GM19193 (cell line): Measurements from ENCODE around the gene TAF8.

Source experiments
- POLR2A ChIP-seq: IDR thresholded peaks from 4 replicates; pipeline ENCODE4 v1.6.1; 2011; ENCODE audit not compliant: insufficient read depth, insufficient read length; ENCODE audit errors: extremely low read depth

TAF8 gene, protein sequence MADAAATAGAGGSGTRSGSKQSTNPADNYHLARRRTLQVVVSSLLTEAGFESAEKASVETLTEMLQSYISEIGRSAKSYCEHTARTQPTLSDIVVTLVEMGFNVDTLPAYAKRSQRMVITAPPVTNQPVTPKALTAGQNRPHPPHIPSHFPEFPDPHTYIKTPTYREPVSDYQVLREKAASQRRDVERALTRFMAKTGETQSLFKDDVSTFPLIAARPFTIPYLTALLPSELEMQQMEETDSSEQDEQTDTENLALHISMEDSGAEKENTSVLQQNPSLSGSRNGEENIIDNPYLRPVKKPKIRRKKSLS

DNA sequence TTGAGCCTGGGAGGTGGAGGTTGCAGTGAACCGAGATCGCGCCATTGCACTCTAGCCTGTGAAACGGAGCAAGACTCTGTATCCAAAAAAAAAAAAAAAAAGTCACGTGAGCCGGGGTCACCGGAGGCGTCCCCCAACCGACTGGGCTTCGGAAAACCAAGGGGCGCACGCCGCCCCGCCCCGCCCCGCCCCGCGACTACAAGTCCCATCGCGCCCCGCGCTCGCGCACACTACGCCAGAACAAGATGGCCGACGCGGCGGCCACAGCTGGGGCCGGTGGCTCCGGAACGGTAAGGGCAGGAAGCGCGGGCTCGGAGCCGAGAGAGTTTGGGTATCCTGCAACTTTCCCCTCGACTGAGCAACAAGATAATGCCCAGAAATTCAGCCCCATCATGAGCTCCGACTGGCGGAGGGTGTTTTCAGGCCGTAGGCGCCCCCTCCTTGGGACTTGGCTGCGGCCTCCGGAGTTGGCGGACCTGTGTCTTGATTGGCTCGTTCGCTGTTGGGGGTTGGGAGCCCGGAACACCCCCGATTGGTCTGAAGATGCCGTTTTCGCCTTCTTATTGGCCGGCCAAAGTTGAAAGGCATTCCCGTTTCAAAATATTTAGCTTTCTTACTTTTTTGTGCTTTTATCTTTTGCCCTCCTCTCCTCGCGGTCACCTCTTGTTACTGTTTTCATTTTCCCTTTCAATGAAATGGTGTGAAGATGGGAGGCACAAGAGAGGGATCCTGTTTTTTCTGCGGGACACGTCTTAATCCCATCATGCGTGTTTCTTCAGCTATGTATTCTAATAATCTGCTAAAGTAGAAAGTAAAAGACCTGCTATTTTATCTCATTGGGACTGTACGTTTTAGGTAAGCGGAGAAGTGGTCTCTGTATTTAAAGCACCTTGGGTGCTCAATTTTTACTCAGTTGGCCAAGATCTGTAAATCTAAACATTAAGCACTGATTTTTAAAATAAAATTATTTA lies at the start of gene TAF8:
Gene TAF8 (plus strand): TSS at position 228 of the 971 bp plus-strand sequence. CDS start 18 bp downstream, at position 246.
- peak; percentile 99 for TF ChIP-seq POLR2A

DNA sequence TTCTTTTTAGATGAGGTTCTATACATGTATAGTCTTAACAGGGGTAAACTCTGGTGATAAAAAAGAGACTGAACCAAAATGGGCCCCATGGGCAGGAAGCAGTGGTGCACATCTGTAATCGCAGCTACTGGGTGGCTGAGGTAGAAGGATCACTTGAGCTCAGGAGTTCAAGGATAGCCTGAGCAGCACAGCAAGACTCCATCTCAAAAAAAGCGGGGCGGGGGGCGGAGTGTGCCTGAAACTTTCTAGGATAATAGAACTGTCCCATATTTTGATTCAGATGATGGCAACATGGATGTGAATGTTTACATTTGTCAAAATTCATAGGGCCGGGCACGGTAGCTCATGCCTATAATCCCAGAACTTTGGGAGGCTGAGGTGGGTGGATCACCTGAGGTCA lies 48.8 kb upstream of the TAF8 start:
- TF ChIP-seq POLR2A: no peak

DNA sequence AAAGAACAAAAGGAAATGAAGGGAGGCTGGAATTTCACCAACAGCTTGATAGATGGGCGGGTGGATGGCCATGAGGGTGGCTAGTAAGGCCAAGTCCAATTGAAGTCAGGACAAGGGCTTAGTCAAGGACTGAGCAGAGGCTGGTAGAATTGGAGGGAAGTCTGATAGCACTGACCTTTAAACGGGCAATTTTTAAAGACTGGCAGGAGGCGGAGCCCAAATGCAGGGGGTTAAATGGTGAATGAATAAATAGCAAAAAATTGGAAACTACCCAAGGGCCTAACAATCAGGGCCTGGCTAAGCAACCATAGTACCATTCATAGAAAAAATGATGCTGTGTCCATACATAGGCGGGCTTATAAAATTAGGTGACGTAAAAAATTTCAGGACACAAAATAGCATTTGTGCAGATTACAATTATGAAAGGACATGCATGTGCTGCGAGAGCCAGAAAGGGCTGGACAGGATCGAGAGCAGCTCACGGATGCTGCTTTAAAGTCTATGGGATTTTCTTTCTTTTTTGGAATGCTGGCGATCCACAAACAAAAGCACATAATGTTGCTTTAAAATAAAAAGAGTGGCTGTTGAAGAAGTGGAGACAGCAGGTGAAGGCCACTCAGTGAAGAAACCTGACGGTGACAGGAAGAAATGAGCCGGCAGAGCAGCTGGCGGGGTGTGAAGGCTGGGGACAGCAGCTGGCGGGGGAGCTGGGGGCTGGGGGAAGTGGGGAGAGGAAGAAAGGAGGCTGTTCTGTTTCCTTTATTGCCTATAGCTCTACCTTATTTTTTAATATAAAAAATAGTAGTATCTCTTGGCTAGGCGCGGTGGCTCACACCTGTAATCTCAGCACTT lies 42.8 kb upstream of the TAF8 start:
- no peak for TF ChIP-seq POLR2A

DNA sequence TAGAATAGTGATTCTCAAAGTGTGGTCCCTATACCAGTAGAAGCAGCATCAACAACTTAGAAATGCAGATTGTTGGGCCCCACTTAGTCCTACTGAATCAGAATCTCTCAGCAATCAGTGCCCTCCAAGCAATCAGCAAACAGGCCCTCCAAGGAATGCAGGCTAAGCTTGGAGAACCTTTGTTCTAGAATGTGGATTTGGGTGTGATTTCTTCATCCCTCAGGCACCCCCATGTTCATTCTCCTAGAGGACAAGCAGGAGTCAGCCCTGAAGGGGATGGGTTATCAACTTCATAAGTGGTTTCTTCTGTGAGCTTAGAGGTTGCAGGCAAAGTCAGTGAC lies 40.5 kb upstream of the TAF8 start:
- TF ChIP-seq POLR2A: no peak

DNA sequence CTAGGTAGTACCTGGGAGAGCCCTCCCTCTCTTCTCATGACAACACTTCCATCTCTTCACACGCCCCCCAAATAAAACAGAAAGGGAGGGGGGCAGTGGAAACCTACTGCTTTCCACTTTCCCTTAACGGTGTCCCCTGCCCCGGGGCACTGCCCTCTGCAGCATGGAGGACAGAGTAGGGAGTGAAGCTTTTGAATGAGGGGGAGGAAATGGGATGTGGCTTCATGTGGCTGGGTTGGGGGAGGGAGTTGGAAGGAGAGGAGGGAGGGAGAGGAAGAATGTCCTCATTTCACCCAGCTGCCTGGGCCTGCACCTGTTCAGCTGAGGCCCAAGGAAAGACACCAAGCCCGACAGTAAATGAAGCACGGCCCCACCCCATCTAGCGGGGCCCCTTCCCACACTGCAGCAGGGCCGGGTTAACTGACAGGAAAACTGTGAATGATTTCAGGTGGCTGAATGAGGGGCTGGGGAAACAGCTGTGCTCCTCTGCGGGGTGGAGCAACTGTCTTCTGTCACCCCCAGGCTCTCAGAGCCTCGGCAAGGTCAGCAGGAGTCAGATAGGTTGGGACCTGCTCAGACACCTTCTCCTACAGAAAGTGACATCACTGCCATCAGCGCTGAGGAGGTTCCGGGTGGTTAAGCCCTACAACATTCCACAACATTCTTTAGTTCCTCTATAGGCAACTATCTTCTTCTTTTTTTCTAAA lies 40.0 kb upstream of the TAF8 start:
- no peak for TF ChIP-seq POLR2A

DNA sequence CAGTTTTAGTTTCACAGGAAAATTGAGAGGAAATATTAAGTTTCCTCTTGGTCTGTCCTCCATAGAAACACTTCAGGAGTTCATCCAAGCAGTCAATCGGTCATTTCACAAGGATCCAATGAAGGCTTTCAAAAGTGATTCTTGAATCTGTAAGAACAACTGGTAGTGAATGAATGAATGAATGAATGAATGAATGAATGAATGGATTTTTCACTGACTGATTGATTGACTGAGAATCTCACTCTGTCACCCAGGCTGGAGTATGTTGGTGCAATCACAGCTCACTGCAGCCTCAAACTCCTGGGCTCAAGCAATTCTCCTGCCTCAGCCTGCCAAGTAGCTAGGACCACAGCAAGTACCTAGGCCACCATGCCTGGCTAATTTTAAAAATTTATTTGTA lies 39.4 kb upstream of the TAF8 start:
- no peak for TF ChIP-seq POLR2A

DNA sequence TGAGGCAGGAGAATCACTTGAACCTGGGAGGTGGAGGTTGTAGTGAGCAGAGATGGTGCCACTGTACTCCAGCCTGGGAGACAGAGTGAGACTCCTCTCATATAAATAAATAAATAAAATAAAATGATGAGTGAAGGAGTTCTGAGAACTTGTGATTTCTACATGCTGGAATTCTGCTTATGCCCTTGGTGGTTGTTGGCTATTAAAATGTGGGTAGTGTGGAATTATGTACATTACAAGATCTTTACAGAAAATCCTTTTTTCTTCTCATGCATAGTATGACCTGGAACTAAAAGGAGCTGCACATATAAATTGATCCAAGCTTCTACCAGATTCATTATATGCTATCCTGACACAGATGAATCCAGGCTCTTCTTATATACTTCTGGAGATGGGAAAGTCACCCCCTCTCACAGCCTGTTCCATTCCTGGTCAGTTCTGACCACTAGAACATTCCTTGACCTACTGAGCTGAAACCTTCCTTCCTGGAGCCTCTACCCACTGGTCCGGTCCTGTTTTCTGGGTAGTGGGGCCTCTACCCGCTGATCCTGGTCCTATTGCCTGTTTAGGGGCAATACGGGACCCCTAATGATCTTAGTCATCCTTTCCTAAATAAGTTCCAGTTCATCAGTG lies 37.7 kb upstream of the TAF8 start:
- TF ChIP-seq POLR2A: no peak

DNA sequence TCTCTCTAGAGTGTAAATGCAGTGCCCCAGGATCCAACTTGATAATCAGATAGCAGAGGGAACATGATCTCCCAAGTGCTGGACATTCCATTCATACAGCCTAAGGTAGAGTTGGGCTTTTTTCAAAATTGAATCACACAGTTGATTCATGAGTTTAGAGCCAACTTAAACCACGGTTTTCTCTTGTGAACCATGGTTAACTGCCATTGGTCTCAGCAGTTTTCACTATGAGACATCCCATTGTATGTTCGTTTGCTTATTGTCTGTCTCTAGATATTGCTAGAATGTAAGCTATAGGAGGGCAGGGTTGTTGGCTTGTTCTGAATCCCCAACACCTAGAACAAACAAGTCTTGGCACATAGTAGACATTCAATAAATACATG lies 37.2 kb upstream of the TAF8 start:
- TF ChIP-seq POLR2A: no peak

DNA sequence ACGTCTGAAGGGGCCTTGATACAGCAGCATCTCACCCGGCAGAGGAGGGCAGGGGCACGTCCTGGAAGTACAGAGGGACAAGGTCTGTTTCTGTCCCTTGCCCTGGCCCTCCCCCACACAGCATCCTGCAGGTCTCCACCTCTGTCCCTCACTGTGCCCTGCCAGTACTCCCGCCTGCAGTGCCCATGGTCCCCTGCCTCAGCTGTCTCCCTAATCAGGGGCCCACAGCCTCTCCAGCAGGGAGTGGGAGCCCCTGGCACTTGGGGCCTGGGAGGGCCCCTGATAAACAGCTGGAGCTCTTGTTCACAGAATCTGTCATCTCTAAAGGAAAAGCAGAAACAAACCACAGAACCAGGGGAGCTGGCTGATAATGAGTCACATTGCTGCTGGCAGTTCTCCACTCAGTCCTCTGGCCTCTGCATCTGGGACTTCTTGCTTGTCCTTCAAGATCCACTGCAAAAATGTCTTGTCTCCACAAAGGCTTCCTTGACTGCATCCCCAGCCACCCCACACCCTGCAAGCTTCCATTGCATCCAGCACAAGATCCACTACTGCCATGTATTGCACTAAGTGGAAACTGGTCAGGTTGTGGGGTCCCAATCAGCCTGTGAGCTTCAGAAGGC lies 33.2 kb upstream of the TAF8 start:
- no peak for TF ChIP-seq POLR2A

DNA sequence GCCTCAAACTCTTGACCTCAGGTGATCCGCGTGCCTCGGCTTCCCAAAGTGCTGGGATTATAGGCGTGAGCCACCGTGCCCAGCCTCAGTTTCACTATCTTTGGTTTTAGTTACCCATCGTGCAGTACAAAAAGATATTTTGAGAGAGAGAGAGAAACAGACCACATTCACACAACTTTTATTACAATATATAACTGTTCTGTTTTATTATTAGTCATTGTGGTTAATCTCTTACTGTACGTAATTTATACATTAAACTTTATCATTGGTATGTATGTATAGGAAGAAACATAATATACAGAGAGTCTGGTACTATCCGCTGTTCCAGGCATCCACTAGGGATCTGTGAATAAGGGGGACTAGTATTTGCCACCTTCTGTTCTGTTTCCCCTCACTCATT lies 29.4 kb upstream of the TAF8 start:
- TF ChIP-seq POLR2A: no peak

DNA sequence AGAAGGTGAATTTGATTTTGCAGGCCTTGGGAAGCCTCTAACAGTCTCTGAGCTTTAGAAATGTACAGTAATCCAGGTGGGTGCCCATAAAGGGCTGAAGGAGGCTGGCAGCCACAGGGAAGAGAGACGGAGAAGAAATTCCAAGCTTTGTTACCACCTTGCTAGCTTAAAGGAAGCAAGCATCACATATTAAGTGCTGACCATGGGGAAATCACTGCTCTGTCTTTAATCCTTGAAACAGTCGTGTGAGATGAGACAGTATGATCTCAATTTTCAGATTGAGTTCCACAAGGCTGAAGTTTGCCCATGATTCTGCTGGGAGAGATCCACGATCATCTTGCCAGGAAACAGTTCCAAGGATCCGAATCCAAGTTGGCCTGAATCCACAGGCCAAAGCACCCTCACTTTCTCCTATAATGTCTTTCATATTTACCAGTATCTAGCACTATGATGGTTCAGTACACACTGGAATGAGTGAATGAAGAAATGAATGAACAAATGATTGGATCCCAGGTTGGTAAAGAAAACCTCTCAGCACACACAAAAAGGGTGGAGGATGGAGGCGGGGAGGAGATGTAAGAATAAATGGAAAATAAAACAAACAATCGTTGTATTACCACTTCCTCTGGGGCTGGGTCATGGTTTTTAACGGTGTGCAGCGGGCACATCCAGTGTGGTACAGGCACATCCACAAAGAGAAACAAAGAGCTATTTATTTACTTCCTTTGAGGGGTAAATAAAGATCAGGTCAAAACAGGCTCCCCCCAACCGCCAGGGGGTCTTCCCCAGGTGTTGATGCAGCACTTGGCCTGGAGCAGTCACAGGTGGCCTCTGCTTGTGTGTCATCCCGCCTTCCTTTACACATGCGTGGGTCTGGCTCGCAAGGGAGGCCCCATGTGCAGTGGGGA lies 28.2 kb upstream of the TAF8 start:
- TF ChIP-seq POLR2A: peak; percentile 43

DNA sequence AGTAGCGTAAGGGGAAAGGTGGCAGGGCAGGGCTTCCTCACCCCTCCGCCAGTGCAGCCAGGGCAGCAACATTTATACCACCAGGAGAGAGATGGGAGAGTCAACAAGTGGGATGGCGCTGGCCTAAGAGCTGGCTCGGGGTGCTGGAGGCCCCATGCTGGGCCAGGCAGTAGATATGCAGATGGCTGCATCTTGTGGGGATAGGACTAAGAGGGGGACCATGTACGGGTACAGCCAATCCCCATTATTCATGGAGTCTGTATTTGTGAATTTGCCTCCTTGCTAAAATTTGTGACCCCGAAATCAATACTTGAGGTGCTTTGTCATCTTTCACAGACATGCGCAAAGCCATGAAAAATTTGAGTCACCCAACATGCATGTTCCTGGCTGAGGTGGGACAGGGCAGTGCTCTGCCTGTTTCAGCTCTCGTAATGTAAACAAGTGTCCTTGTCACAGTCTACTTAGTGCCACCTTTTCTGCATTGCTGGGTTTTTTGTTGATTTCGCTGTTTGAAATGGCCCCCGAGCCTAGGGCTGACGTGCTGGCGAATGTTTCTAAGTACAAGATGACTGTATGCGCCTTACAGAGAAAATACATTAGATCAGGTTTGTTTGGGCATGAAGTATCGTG lies 27.5 kb upstream of the TAF8 start:
- no peak for TF ChIP-seq POLR2A
